Amniotic epithelial cell (primary cell): ENCODE results near the gene ZEB1.
"Not testable (repeated sequence)": the region's sequence is repeated elsewhere in the genome, so short reads cannot be mapped to it uniquely, and the experiment has no call there.

ENCODE experiments used
- DNase-seq: peaks from one replicate; pipeline ENCODE4 v3.0.0-alpha.2; 2010; ENCODE audit warnings: low read depth

The ZEB1 gene

GRCh38 chr10:31319602-31320549 lies 860 bp downstream of the ZEB1 start:
- DNase-seq = no peak

GRCh38 chr10:31320550-31321211 lies 1.7 kb downstream of the ZEB1 start:
- peak; percentile 51 for DNase-seq

GRCh38 chr10:31321396-31321941 lies 2.5 kb downstream of the ZEB1 start:
- DNase-seq = peak; percentile 28

- DNase-seq = no peak
Measured at GRCh38 chr10:31322647-31323046, 3.6 kb downstream of the ZEB1 start.

- peak; percentile 29 for DNase-seq
Measured at GRCh38 chr10:31340343-31340742, 21.3 kb downstream of the ZEB1 start.

GRCh38 chr10:31341552-31341951 lies 22.5 kb downstream of the ZEB1 start:
- DNase-seq = no peak

- no peak for DNase-seq
Measured at GRCh38 chr10:31343009-31343408, 24.0 kb downstream of the ZEB1 start.

GRCh38 chr10:31343551-31343950 lies 24.5 kb downstream of the ZEB1 start:
- DNase-seq = no peak

GRCh38 chr10:31345886-31346285 lies 26.9 kb downstream of the ZEB1 start:
- peak; percentile 15 for DNase-seq

- DNase-seq = no peak
Measured at GRCh38 chr10:31346953-31347352, 27.9 kb downstream of the ZEB1 start.

GRCh38 chr10:31347705-31348104 lies 28.7 kb downstream of the ZEB1 start:
- DNase-seq = no peak

GRCh38 chr10:31350891-31351290 lies 31.9 kb downstream of the ZEB1 start:
- DNase-seq = no peak

GRCh38 chr10:31352436-31353226 lies 33.6 kb downstream of the ZEB1 start:
- no peak for DNase-seq

- peak; percentile 50 for DNase-seq
Measured at GRCh38 chr10:31353574-31353973, 34.6 kb downstream of the ZEB1 start.

GRCh38 chr10:31358688-31359330 lies 39.8 kb downstream of the ZEB1 start:
- DNase-seq = peak; percentile 52

- no peak for DNase-seq
Measured at GRCh38 chr10:31359979-31360378, 41.0 kb downstream of the ZEB1 start.

GRCh38 chr10:31361475-31361874 lies 42.5 kb downstream of the ZEB1 start:
- DNase-seq = not testable (repeated sequence)

- no peak for DNase-seq
Measured at GRCh38 chr10:31362023-31362641, 43.1 kb downstream of the ZEB1 start.

GRCh38 chr10:31363696-31364095 lies 44.7 kb downstream of the ZEB1 start:
- not testable (repeated sequence) for DNase-seq

GRCh38 chr10:31364238-31364637 lies 45.2 kb downstream of the ZEB1 start:
- not testable (repeated sequence) for DNase-seq

GRCh38 chr10:31366703-31367102 lies 47.7 kb downstream of the ZEB1 start:
- no peak for DNase-seq
